ENCODE measurements around the gene SLC35B1. TPM values are rescaled to one million over a fixed set of nuclear protein-coding genes. Genes with fewer than 3 reads are reported as not detected.

The SLC35B1 gene
- total RNA-seq, 1 experiment from 2014 or later = 55.9 TPM

GRCh38 chr17:49742166-49742638 is 34.4 kb upstream of the SLC35B1 start:
- DNase-seq (ENCODE audit: low spot score) (no peak), ATAC-seq (no peak)
- TF ChIP-seq, protein P1, sequence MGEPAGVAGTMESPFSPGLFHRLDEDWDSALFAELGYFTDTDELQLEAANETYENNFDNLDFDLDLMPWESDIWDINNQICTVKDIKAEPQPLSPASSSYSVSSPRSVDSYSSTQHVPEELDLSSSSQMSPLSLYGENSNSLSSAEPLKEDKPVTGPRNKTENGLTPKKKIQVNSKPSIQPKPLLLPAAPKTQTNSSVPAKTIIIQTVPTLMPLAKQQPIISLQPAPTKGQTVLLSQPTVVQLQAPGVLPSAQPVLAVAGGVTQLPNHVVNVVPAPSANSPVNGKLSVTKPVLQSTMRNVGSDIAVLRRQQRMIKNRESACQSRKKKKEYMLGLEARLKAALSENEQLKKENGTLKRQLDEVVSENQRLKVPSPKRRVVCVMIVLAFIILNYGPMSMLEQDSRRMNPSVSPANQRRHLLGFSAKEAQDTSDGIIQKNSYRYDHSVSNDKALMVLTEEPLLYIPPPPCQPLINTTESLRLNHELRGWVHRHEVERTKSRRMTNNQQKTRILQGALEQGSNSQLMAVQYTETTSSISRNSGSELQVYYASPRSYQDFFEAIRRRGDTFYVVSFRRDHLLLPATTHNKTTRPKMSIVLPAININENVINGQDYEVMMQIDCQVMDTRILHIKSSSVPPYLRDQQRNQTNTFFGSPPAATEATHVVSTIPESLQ (CRISPR knock-in tag; IDR thresholded peaks at IDR 0.05) = no peak
- TF ChIP-seq, protein P2, sequence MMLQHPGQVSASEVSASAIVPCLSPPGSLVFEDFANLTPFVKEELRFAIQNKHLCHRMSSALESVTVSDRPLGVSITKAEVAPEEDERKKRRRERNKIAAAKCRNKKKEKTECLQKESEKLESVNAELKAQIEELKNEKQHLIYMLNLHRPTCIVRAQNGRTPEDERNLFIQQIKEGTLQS (CRISPR knock-in tag; conservative IDR thresholded peaks at IDR 0.05) = no peak
- no peak for TF ChIP-seq MYBL2 (CRISPR knock-in tag; IDR thresholded peaks at IDR 0.05)
- no peak for TF ChIP-seq NFATC4 (CRISPR knock-in tag; IDR thresholded peaks at IDR 0.05)
- TF ChIP-seq ZNF423 (CRISPR knock-in tag; IDR thresholded peaks at IDR 0.05) = no peak
- no peak for TF ChIP-seq ELF4 (CRISPR knock-in tag; IDR thresholded peaks at IDR 0.05; ENCODE audit: low read depth)
- TF ChIP-seq, protein P3, sequence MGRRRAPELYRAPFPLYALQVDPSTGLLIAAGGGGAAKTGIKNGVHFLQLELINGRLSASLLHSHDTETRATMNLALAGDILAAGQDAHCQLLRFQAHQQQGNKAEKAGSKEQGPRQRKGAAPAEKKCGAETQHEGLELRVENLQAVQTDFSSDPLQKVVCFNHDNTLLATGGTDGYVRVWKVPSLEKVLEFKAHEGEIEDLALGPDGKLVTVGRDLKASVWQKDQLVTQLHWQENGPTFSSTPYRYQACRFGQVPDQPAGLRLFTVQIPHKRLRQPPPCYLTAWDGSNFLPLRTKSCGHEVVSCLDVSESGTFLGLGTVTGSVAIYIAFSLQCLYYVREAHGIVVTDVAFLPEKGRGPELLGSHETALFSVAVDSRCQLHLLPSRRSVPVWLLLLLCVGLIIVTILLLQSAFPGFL (CRISPR knock-in tag; IDR thresholded peaks at IDR 0.05; ENCODE audit: borderline replicate concordance) = no peak
- TF ChIP-seq ETV6 (CRISPR knock-in tag; IDR thresholded peaks at IDR 0.05) = no peak
- no peak for TF ChIP-seq ZBTB21 (CRISPR knock-in tag; IDR thresholded peaks at IDR 0.05; ENCODE audit: borderline replicate concordance)
- no peak for TF ChIP-seq ZNF281 (CRISPR knock-in tag; IDR thresholded peaks at IDR 0.05)
- CTCF ChIA-PET = no interaction called here
- Mint-ChIP-seq H3K4me3 (no peak overlapping the region), H3K27ac (no peak overlapping the region), H3K36me3 (peaks cover 5% of the 10 kb centered on the region; the same call in 1 of the 2 replicates), H3K4me1 (peaks cover 11% of the 10 kb centered on the region), H3K27me3 (ENCODE audit: low read depth) (no peaks in the 10 kb centered on the region), H3K9me3 (no peaks in the 10 kb centered on the region)
- POLR2A ChIA-PET = no interaction called here

DNA sequence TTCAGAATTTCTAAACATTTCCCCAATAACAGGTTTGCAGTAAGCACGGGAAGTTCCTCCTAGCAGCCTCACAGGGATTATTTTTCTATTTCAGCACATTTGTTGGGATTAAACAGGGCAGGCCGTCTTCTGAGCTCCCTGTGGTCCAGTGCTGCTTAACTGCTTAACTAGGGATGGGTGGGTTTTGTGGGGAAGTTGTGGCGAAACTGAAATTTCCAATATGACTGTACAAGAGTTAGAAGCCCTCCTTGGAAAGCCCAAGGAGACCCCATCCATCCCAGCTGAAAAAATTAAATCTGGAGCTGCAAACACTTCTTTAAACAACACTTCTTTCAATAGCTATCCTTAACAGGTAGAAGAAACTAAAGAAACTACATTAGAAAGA is 33.9 kb upstream of the SLC35B1 start:
- DNase-seq (ENCODE audit: low spot score) (no peak), ATAC-seq (no peak)
- ChIA-PET CTCF (no interaction called here), POLR2A (no interaction called here)
- Mint-ChIP-seq H3K9me3 (no peaks in the 10 kb centered on the region), H3K27me3 (ENCODE audit: low read depth) (no peaks in the 10 kb centered on the region), H3K27ac (no peak overlapping the region), H3K4me3 (no peak overlapping the region), H3K36me3 (peaks cover 5% of the 10 kb centered on the region; the same call in 1 of the 2 replicates), H3K4me1 (peaks cover 6% of the 10 kb centered on the region)
- no peak for TF ChIP-seq FOXJ3 (CRISPR knock-in tag; IDR thresholded peaks at IDR 0.05; ENCODE audit: borderline replicate concordance)
- TF ChIP-seq ZBTB21 (CRISPR knock-in tag; IDR thresholded peaks at IDR 0.05; ENCODE audit: borderline replicate concordance) = no peak
- no peak for TF ChIP-seq CREM (CRISPR knock-in tag; IDR thresholded peaks at IDR 0.05)
- TF ChIP-seq ZNF121 (CRISPR knock-in tag; IDR thresholded peaks at IDR 0.05) = no peak
- no peak for TF ChIP-seq ZNF281 (CRISPR knock-in tag; IDR thresholded peaks at IDR 0.05)
- no peak for TF ChIP-seq ETV6 (CRISPR knock-in tag; IDR thresholded peaks at IDR 0.05)
- no peak for TF ChIP-seq ZNF219 (CRISPR knock-in tag; IDR thresholded peaks at IDR 0.05; ENCODE audit: borderline replicate concordance)
- no peak for TF ChIP-seq ZNF416 (CRISPR knock-in tag; IDR thresholded peaks at IDR 0.05)
- no peak for TF ChIP-seq ZNF512 (CRISPR knock-in tag; IDR thresholded peaks at IDR 0.05; ENCODE audit: borderline replicate concordance)
- no peak for TF ChIP-seq MAX (CRISPR knock-in tag; IDR thresholded peaks at IDR 0.05)
- TF ChIP-seq, protein P4, sequence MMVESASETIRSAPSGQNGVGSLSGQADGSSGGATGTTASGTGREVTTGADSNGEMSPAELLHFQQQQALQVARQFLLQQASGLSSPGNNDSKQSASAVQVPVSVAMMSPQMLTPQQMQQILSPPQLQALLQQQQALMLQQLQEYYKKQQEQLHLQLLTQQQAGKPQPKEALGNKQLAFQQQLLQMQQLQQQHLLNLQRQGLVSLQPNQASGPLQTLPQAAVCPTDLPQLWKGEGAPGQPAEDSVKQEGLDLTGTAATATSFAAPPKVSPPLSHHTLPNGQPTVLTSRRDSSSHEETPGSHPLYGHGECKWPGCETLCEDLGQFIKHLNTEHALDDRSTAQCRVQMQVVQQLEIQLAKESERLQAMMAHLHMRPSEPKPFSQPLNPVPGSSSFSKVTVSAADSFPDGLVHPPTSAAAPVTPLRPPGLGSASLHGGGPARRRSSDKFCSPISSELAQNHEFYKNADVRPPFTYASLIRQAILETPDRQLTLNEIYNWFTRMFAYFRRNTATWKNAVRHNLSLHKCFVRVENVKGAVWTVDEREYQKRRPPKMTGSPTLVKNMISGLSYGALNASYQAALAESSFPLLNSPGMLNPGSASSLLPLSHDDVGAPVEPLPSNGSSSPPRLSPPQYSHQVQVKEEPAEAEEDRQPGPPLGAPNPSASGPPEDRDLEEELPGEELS (CRISPR knock-in tag; IDR thresholded peaks at IDR 0.05) = no peak
- TF ChIP-seq TEAD1 (CRISPR knock-in tag; IDR thresholded peaks at IDR 0.05) = no peak

Measured in WTC11 (cell line).